Measurements from ENCODE around the gene ARHGAP15.

Gene ARHGAP15

GRCh38 chr2:143152637-143153036 is 23.4 kb downstream of the ARHGAP15 start:
- Histone ChIP-seq H3K4me1 (ENCODE audit: low read depth, poor library complexity, severe bottlenecking) (peaks cover 5% of the 10 kb centered on the region), H3K79me2 (ENCODE audit: insufficient read depth, low read depth) (no peaks in the 10 kb centered on the region; the same call in 1 of the 2 replicates), H3K36me3 (ENCODE audit: insufficient read depth) (no peaks in the 10 kb centered on the region), H3K4me2 (no peak overlapping the region), H3K9ac (no peak overlapping the region), H3K4me3 (IDR thresholded peaks at IDR 0.05; ENCODE audit: insufficient read depth, low read depth, low read length) (no peak overlapping the region), H3K27ac (no peak overlapping the region), H4K20me1 (ENCODE audit: insufficient read depth) (no peaks in the 10 kb centered on the region), H3K27me3 (ENCODE audit: insufficient read depth, low read depth) (no peaks in the 10 kb centered on the region), H2AFZ (ENCODE audit: low read depth) (no peak overlapping the region)
- TF ChIP-seq CTCF (conservative IDR thresholded peaks at IDR 0.05; ENCODE audit: low read depth, low read length), result no peak

- H3K36me3 ChIP-seq (ENCODE audit: insufficient read depth), result no peaks in the 10 kb centered on the region
Observed at GRCh38 chr2:143155661-143156060, 26.4 kb downstream of the ARHGAP15 start.

GRCh38 chr2:143157001-143157400 is 27.8 kb downstream of the ARHGAP15 start:
- Histone ChIP-seq H3K9ac (no peak overlapping the region), H3K4me3 (IDR thresholded peaks at IDR 0.05; ENCODE audit: insufficient read depth, low read depth, low read length) (no peak overlapping the region), H3K36me3 (ENCODE audit: insufficient read depth) (no peaks in the 10 kb centered on the region), H3K27ac (no peak overlapping the region), H3K4me1 (ENCODE audit: low read depth, poor library complexity, severe bottlenecking) (no peaks in the 10 kb centered on the region), H3K27me3 (ENCODE audit: insufficient read depth, low read depth) (no peaks in the 10 kb centered on the region), H3K4me2 (no peak overlapping the region), H2AFZ (ENCODE audit: low read depth) (no peak overlapping the region), H3K79me2 (ENCODE audit: insufficient read depth, low read depth) (no peaks in the 10 kb centered on the region), H4K20me1 (ENCODE audit: insufficient read depth) (no peaks in the 10 kb centered on the region)
- TF ChIP-seq CTCF (conservative IDR thresholded peaks at IDR 0.05; ENCODE audit: low read depth, low read length), result no peak

More at GRCh38 chr2:143155661-143156060, 26.4 kb downstream of the ARHGAP15 start:
- Histone ChIP-seq H3K27ac (no peak overlapping the region), H3K9ac (no peak overlapping the region), H3K4me2 (no peak overlapping the region), H2AFZ (ENCODE audit: low read depth) (no peak overlapping the region), H3K79me2 (ENCODE audit: insufficient read depth, low read depth) (no peaks in the 10 kb centered on the region), H4K20me1 (ENCODE audit: insufficient read depth) (no peaks in the 10 kb centered on the region), H3K4me1 (ENCODE audit: low read depth, poor library complexity, severe bottlenecking) (no peaks in the 10 kb centered on the region), H3K27me3 (ENCODE audit: insufficient read depth, low read depth) (no peaks in the 10 kb centered on the region), H3K4me3 (IDR thresholded peaks at IDR 0.05; ENCODE audit: insufficient read depth, low read depth, low read length) (no peak overlapping the region)
- no peak for TF ChIP-seq CTCF (conservative IDR thresholded peaks at IDR 0.05; ENCODE audit: low read depth, low read length)

- Histone ChIP-seq H3K27ac (no peak overlapping the region), H4K20me1 (ENCODE audit: insufficient read depth) (no peaks in the 10 kb centered on the region), H3K27me3 (ENCODE audit: insufficient read depth, low read depth) (no peaks in the 10 kb centered on the region), H3K79me2 (ENCODE audit: insufficient read depth, low read depth) (no peaks in the 10 kb centered on the region), H3K4me2 (no peak overlapping the region), H3K9ac (no peak overlapping the region), H2AFZ (ENCODE audit: low read depth) (no peak overlapping the region), H3K4me3 (IDR thresholded peaks at IDR 0.05; ENCODE audit: insufficient read depth, low read depth, low read length) (no peak overlapping the region), H3K4me1 (ENCODE audit: low read depth, poor library complexity, severe bottlenecking) (no peaks in the 10 kb centered on the region), H3K36me3 (ENCODE audit: insufficient read depth) (no peaks in the 10 kb centered on the region)
- TF ChIP-seq CTCF (conservative IDR thresholded peaks at IDR 0.05; ENCODE audit: low read depth, low read length), result no peak
Observed at GRCh38 chr2:143157418-143157817, 28.2 kb downstream of the ARHGAP15 start.

All from KMS-11 (cell line).